Upper lobe of left lung (tissue), 6 donors: ENCODE results near the gene TDRD6. TPM values are rescaled to one million over a fixed set of nuclear protein-coding genes. Genes with fewer than 3 reads are reported as not detected.

ENCODE experiments used
- ATAC-seq, 2 donors: fragments of 200-7000 bp; cut with Tn5 transposase; one replicate each; pipeline ENCODE4 v1.9.1; 2022; ENCODE audit warnings: mild to moderate bottlenecking in 2 of 2, moderate library complexity in 2 of 2; ENCODE audit not compliant: low FRiP score in 2 of 2
- DNase-seq, 2 donors: peaks; one replicate each; pipeline ENCODE4 v3.0.0-alpha.2; 2019 to 2020
- H3K27ac ChIP-seq, 4 donors: fragments of 200-600 bp; sonication (generic); one replicate each; pipeline ENCODE4 v1.5.1; 2016 to 2019
- H3K27me3 ChIP-seq, 4 donors: fragments of 200-600 bp; sonication (generic); one replicate each; pipeline ENCODE4 v1.5.1; 2017 to 2019
- H3K36me3 ChIP-seq, 4 donors: fragments of 200-600 bp; sonication (generic); one replicate each; pipeline ENCODE4 v1.5.1; 2016 to 2019
- H3K4me1 ChIP-seq, 4 donors: fragments of 200-600 bp; sonication (generic); one replicate each; pipeline ENCODE4 v1.5.1; 2018 to 2019
- H3K4me3 ChIP-seq, 4 donors: fragments of 200-600 bp; sonication (generic); one replicate each; pipeline ENCODE4 v1.5.1; 2017 to 2019; ENCODE audit warnings: mild to moderate bottlenecking in 2 of 4, moderate library complexity in 1 of 4
- H3K9me3 ChIP-seq, 4 donors: fragments of 200-600 bp; sonication (generic); one replicate each; pipeline ENCODE4 v1.5.1; 2018 to 2019
- CTCF ChIP-seq, 6 experiments: fragments of 450-650 bp in 4 of 6; fragments of 200-600 bp in 2 of 6; sonication (generic) in 2 of 6; IDR thresholded peaks; one replicate each; pipeline ENCODE4 v1.5.1; 2016 to 2019; ENCODE audit warnings: antibody characterized with exemption in 6 of 6
- EP300 ChIP-seq, 4 donors: sonication (generic); formaldehyde crosslinking; IDR thresholded peaks; one replicate each; pipeline ENCODE4 v1.5.1; 2017; ENCODE audit warnings: antibody characterized with exemption in 4 of 4, control low read depth in 2 of 4
- POLR2A ChIP-seq, 4 donors: fragments of 450-650 bp; IDR thresholded peaks; one replicate each; pipeline ENCODE4 v1.5.1; 2016 to 2017; ENCODE audit warnings: antibody characterized with exemption in 4 of 4, mild to moderate bottlenecking in 2 of 4
- POLR2AphosphoS5 ChIP-seq, 2 donors: sonication (generic); formaldehyde crosslinking; IDR thresholded peaks; one replicate each; pipeline ENCODE4 v1.5.1; 2017; ENCODE audit warnings: antibody characterized with exemption in 2 of 2
- WGBS, 2 donors: methylation state at CpG; one replicate each; pipeline ENCODE4 v1.1.5; 2017 to 2018; 5-methylcytosine and 5-hydroxymethylcytosine counted together
- total RNA-seq, 6 donors: library from RNA; depleted of rRNA in 4 of 6; stranded (reverse); fragments of >200 nt in 4 of 6; gene quantifications; one replicate each; pipeline versions ENCODE4 v1.1.0 to v1.2.1, GENCODE V29; 2016 to 2021
- donor health status: DM: no; HTN: no; CAD: no; lungs with moderate emphysema.
- donor health status: DM: no; HTN: yes; CAD: no; lungs with severe emphysema.

Gene TDRD6
- total RNA-seq, 6 donors from 2014 or later, result 0.15 to 3.1 (median 0.53) TPM

- Histone ChIP-seq H3K36me3 (peaks cover 0 to 3% (median 0%) of the 10 kb centered on the region in 4 donors), H3K27ac (no peak overlapping the region), H3K4me1 (no peaks in the 10 kb centered on the region), H3K27me3 (no peaks in the 10 kb centered on the region), H3K4me3 (no peak overlapping the region), H3K9me3 (no peaks in the 10 kb centered on the region)
- DNase-seq (no peak), ATAC-seq (no peak)
- 80 to 92% methylated on average over 2 of the region's 2 CpGs for WGBS, 2 donors
- TF ChIP-seq POLR2A (IDR thresholded peaks at IDR 0.05) (no peak), EP300 (IDR thresholded peaks at IDR 0.05) (no peak), POLR2AphosphoS5 (IDR thresholded peaks at IDR 0.05) (no peak), CTCF (IDR thresholded peaks at IDR 0.05) (no peak)
Measured at GRCh38 chr6:46661483-46661882, 26.2 kb upstream of the TDRD6 start.

GRCh38 chr6:46667377-46667776 is 20.3 kb upstream of the TDRD6 start:
- DNase-seq (no peak), ATAC-seq (no peak)
- H3K9me3 ChIP-seq, result no peaks in the 10 kb centered on the region
- H3K27ac ChIP-seq, result no peak overlapping the region
- no peak for TF ChIP-seq CTCF (IDR thresholded peaks at IDR 0.05)
- no peak for TF ChIP-seq POLR2AphosphoS5 (IDR thresholded peaks at IDR 0.05)
- TF ChIP-seq EP300 (IDR thresholded peaks at IDR 0.05), result no peak
- TF ChIP-seq POLR2A (IDR thresholded peaks at IDR 0.05), result no peak
- peaks cover 0 to 16% (median 3%) of the 10 kb centered on the region in 4 donors for H3K36me3 ChIP-seq
- no peaks in the 10 kb centered on the region for H3K4me1 ChIP-seq
- no peak overlapping the region for H3K4me3 ChIP-seq
- no peaks in the 10 kb centered on the region for H3K27me3 ChIP-seq
- WGBS, 2 donors, result 90 to 93% methylated on average over 2 of the region's 2 CpGs

GRCh38 chr6:46674410-46674809 is 13.3 kb upstream of the TDRD6 start:
- Histone ChIP-seq H3K4me1 (no peaks in the 10 kb centered on the region), H3K4me3 (no peak overlapping the region), H3K27ac (no peak overlapping the region), H3K36me3 (peaks cover 0 to 15% (median 3%) of the 10 kb centered on the region in 4 donors), H3K27me3 (no peaks in the 10 kb centered on the region), H3K9me3 (no peaks in the 10 kb centered on the region)
- 75 to 89% methylated on average over 1 of the region's 1 CpG for WGBS, 2 donors
- no peak for ATAC-seq
- TF ChIP-seq CTCF (IDR thresholded peaks at IDR 0.05) (no peak), EP300 (IDR thresholded peaks at IDR 0.05) (no peak), POLR2AphosphoS5 (IDR thresholded peaks at IDR 0.05) (no peak), POLR2A (IDR thresholded peaks at IDR 0.05) (no peak)
- no peak for DNase-seq

GRCh38 chr6:46676604-46677313 is 10.9 kb upstream of the TDRD6 start:
- Histone ChIP-seq H3K27ac (no peak overlapping the region), H3K4me1 (no peaks in the 10 kb centered on the region), H3K4me3 (no peak overlapping the region), H3K36me3 (peaks cover 0 to 7% (median 0%) of the 10 kb centered on the region in 4 donors), H3K27me3 (no peaks in the 10 kb centered on the region), H3K9me3 (no peaks in the 10 kb centered on the region)
- no peak for ATAC-seq
- DNase-seq, result no peak
- WGBS, 2 donors, result 73 to 80% methylated on average over 6 of the region's 6 CpGs
- TF ChIP-seq POLR2AphosphoS5 (IDR thresholded peaks at IDR 0.05) (no peak), CTCF (IDR thresholded peaks at IDR 0.05) (no peak)

- ATAC-seq, result no peak
- no peak overlapping the region for H3K27ac ChIP-seq
- WGBS, 2 donors, result 71 to 78% methylated on average over 4 of the region's 4 CpGs
- peaks cover 0 to 7% (median 0%) of the 10 kb centered on the region in 4 donors for H3K36me3 ChIP-seq
- no peak overlapping the region for H3K4me3 ChIP-seq
- H3K9me3 ChIP-seq, result no peaks in the 10 kb centered on the region
- TF ChIP-seq EP300 (IDR thresholded peaks at IDR 0.05) (no peak), POLR2A (IDR thresholded peaks at IDR 0.05) (no peak), CTCF (IDR thresholded peaks at IDR 0.05) (no peak), POLR2AphosphoS5 (IDR thresholded peaks at IDR 0.05) (no peak)
- DNase-seq, result no peak
- no peaks in the 10 kb centered on the region for H3K27me3 ChIP-seq
- H3K4me1 ChIP-seq, result no peaks in the 10 kb centered on the region
Measured at GRCh38 chr6:46677314-46677654, 10.4 kb upstream of the TDRD6 start.
